Measurements from ENCODE around the gene DENND11. TPM values are rescaled to one million over a fixed set of nuclear protein-coding genes. Genes with fewer than 3 reads are reported as not detected.

Gene DENND11
- total RNA-seq, 1 donor from 2014 or later: 77.0 TPM

- Mint-ChIP-seq H3K27ac (ENCODE audit: unreplicated experiment) (peak overlapping the region; percentile 98), H3K36me3 (ENCODE audit: low read depth, unreplicated experiment) (peaks cover 5% of the 10 kb centered on the region), H3K4me1 (ENCODE audit: unreplicated experiment) (peaks cover 16% of the 10 kb centered on the region), H3K27me3 (ENCODE audit: unreplicated experiment) (peaks cover 6% of the 10 kb centered on the region), H3K4me3 (ENCODE audit: unreplicated experiment) (peak overlapping the region; percentile 98), H3K9me3 (ENCODE audit: unreplicated experiment) (no peaks in the 10 kb centered on the region)
- no peak for TF ChIP-seq CTCF (IDR thresholded peaks at IDR 0.05; ENCODE audit: unreplicated experiment)
- no peak for DNase-seq (ENCODE audit: low spot score)
Measured at GRCh38 chr7:141738592-141739013, 36.6 kb upstream of the DENND11 start.

GRCh38 chr7:141737836-141738591, 36.0 kb upstream of the DENND11 start, which contains the start of gene SSBP1:
SSBP1 (plus strand) TSS chr7:141738358; CDS start chr7:141739167, 809 bp downstream.
- peak; percentile 71 for TF ChIP-seq CTCF (IDR thresholded peaks at IDR 0.05; ENCODE audit: unreplicated experiment)
- DNase-seq (ENCODE audit: low spot score): peak; percentile 83
- peaks cover 16% of the 10 kb centered on the region for H3K4me1 Mint-ChIP-seq (ENCODE audit: unreplicated experiment)
- H3K27me3 Mint-ChIP-seq (ENCODE audit: unreplicated experiment): peaks cover 6% of the 10 kb centered on the region
- H3K36me3 Mint-ChIP-seq (ENCODE audit: low read depth, unreplicated experiment): no peaks in the 10 kb centered on the region
- H3K27ac Mint-ChIP-seq (ENCODE audit: unreplicated experiment): peak within 1 kb of the TSS; percentile 98
- H3K4me3 Mint-ChIP-seq (ENCODE audit: unreplicated experiment): peak within 1 kb of the TSS; percentile 98
- H3K9me3 Mint-ChIP-seq (ENCODE audit: unreplicated experiment): no peaks in the 10 kb centered on the region

- Mint-ChIP-seq H3K27ac (ENCODE audit: unreplicated experiment) (peak overlapping the region; percentile 98), H3K27me3 (ENCODE audit: unreplicated experiment) (peaks cover 6% of the 10 kb centered on the region)
- DNase-seq (ENCODE audit: low spot score): no peak
Measured at GRCh38 chr7:141737118-141737835, 35.3 kb upstream of the DENND11 start.

GRCh38 chr7:141731476-141732149, 29.6 kb upstream of the DENND11 start:
- Mint-ChIP-seq H3K27ac (ENCODE audit: unreplicated experiment) (no peak overlapping the region), H3K27me3 (ENCODE audit: unreplicated experiment) (no peaks in the 10 kb centered on the region), H3K9me3 (ENCODE audit: unreplicated experiment) (no peaks in the 10 kb centered on the region), H3K4me1 (ENCODE audit: unreplicated experiment) (no peaks in the 10 kb centered on the region), H3K4me3 (ENCODE audit: unreplicated experiment) (no peak overlapping the region), H3K36me3 (ENCODE audit: low read depth, unreplicated experiment) (no peaks in the 10 kb centered on the region)
- DNase-seq (ENCODE audit: low spot score): no peak
- TF ChIP-seq CTCF (IDR thresholded peaks at IDR 0.05; ENCODE audit: unreplicated experiment): no peak

More at GRCh38 chr7:141737118-141737835, 35.3 kb upstream of the DENND11 start:
- H3K36me3 Mint-ChIP-seq (ENCODE audit: low read depth, unreplicated experiment): no peaks in the 10 kb centered on the region
- no peak for TF ChIP-seq CTCF (IDR thresholded peaks at IDR 0.05; ENCODE audit: unreplicated experiment)
- H3K4me3 Mint-ChIP-seq (ENCODE audit: unreplicated experiment): peak overlapping the region; percentile 98
- H3K9me3 Mint-ChIP-seq (ENCODE audit: unreplicated experiment): no peaks in the 10 kb centered on the region
- H3K4me1 Mint-ChIP-seq (ENCODE audit: unreplicated experiment): peaks cover 16% of the 10 kb centered on the region
